GM21528 (cell line): Measurements from ENCODE around the gene PINLYP.
"Not testable (repeated sequence)": the region's sequence is repeated elsewhere in the genome, so short reads cannot be mapped to it uniquely, and the experiment has no call there.

Experiments used
- ATAC-seq: cut with Tn5 transposase; IDR thresholded peaks from one replicate; pipeline ENCODE4 v1.9.1; 2021; ENCODE audit warnings: mild to moderate bottlenecking, moderate library complexity; ENCODE audit not compliant: unreplicated experiment, low FRiP score

PINLYP gene

GRCh38 chr19:43575955-43576878, 616 bp downstream of the PINLYP start:
- ATAC-seq, result no peak

DNA sequence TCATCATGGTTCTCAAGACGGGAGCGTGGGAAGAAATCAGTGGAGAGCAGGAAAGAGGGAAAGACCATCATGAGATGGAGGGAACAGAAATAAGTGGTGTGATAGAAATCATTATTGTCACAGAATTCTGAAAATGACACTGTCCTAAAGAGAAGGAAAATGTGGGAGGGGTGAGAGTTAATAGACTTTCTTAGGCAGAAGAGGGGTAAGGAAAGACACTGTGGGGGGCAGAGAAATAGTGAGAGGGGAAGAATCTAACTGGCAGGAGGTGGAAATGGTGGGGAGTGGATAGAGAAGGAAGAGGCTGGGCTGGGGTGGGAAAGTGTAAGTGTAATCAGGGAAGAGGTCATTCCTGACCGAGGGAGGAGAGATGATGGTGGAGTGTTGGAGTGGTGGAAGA, 3.2 kb downstream of the PINLYP start:
- ATAC-seq, result no peak

DNA sequence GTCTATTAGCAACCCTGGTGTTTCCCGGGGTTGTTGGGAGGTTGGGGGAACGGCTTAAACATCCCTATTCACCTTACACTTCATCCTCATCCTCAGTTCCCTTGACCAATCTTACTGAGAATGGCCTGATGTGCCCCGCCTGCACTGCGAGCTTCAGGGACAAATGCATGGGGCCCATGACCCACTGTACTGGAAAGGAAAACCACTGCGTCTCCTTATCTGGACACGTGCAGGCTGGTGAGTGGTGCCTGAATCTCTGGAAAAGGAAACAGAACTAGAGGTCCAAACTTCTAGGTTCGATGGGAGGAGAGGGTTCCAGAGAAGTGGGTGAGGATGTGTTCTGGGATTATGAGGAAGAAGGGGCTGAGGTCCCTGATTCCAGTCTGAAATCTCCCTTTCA, 5.9 kb downstream of the PINLYP start:
- ATAC-seq, result no peak

- no peak for ATAC-seq
Measured at GRCh38 chr19:43582495-43582894, 6.9 kb downstream of the PINLYP start.

- no peak for ATAC-seq
Measured at GRCh38 chr19:43584484-43584883, 8.9 kb downstream of the PINLYP start.

DNA sequence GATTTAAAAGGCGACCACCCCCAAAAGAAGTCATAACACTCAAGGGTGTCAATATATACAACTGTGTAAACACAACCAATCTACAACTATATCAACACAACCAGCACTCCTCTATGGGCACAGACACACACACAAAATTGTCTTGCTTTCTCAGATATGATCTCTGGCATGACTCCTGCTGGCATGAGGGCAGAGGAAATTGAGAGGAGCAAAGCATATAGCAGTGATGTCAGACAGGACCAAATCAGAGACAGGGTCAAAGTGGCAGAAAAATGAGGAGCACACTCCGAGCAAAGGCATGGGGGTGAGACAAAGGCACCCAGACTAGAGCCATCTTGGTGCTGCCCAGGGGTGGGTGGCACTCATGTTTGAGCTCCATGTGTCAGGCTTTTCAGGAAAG, 10.7 kb downstream of the PINLYP start:
- ATAC-seq, result no peak

DNA sequence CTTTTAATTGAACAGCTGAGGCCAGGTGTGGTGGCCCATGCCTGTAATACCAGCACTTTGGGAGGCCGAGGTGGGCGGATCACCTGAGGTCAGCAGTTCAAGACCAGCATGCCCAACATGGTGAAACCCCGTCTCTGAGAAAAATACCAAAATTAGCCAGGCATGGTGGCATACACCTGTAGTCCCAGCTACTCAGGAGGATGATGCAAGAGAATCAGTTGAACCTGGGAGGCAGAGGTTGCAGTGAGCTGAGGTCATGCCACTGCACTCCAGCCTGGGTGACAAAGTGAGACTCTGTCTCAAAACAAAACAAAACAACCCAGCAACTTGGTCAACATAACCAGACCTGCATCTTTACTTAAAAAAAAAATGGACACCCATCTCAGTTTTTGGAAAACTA, 11.4 kb downstream of the PINLYP start:
- not testable (repeated sequence) for ATAC-seq

GRCh38 chr19:43589277-43589676, 13.7 kb downstream of the PINLYP start:
- ATAC-seq, result no peak

DNA sequence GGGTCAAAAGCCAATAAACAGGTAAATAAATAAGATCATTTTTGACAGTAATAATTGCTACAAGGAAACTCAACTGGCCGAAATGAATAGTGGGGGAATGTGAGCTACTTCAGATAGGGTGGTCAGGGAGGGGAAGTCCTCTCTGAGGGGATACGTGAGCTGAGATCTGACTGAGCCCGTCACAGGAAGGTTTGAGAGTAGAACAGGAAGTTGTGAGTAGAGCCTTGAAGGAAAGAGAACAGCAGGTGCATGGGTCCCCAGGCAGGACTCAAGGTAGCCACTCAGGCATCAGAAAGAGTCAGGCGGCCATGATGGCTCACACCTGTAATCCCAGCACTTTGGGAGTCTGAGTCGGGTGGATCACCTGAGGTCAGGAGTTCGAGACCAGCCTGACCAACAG, 14.1 kb downstream of the PINLYP start:
- ATAC-seq, result no peak

DNA sequence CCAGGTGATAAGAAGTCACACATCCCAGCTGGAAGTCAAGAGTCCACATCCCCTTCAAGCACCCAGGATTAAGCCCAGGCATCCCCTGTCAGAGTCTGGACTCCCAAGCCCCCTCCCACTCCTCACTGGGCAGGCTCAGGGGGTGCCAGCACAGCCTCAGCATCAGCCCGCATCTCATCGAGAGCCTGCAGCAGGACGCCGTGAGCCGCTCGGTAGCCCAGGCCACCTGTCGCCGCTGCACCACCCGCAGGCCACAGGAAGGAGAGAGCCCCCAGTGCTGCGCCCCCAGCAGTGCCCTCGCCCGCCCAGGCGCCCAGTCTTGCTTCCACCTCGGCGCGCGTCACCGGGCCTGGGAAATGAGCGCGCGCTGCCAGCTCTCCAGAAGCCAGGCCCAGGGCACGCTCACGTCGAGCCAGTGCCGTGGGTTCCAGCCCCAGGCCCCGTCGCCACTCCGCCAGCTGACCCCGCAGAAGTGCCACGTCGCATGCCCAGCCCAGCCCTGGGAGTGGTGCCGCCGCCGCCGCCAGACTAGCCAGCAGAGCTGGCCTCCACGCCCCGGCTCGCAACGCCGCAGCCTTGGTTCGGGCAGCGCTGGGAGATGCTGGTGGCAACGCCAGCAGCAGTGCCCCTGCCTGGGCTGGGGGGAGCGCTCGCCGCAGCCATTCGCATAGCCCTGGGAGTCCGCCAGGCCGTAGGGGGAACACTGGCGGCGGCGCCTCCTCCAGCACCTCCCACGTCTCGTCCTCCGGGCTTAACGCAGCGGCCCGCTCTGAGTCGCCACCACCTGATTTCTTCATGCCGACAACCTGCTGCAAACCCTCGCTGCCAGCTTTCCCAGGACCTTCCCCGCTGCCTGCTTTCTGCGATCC, 16.5 kb downstream of the PINLYP start:
- no peak for ATAC-seq

DNA sequence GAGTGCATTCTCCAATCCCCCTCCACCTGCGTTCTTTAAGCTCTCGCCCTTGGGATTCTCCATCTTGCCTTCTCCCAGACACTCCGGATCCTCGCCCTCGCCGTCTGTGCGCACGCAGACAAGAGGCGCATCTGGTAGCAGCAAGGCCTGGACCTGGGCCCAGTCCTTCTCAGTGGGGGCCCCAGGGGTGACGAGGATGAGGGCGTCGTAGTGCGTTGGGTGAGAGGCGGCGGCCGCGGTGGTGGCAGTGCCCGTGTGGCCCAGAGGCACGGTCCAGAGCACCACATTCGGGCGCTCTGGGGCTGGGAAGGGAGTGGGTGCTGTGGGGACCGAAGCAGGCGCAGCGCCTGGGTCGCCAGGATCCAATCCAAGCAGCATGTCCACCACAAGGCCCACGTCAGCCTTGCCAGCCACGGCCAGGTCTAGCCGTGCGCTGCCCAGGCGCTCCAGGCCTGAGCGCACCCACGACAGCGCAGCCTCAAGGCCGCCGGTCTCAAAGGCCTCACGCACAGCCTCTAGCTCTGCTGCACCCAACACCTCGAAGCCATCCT, 17.3 kb downstream of the PINLYP start:
- no peak for ATAC-seq

- ATAC-seq, result no peak
Measured at GRCh38 chr19:43594081-43594697, 18.6 kb downstream of the PINLYP start.

GRCh38 chr19:43594710-43595604, 19.4 kb downstream of the PINLYP start:
- ATAC-seq, result no peak

DNA sequence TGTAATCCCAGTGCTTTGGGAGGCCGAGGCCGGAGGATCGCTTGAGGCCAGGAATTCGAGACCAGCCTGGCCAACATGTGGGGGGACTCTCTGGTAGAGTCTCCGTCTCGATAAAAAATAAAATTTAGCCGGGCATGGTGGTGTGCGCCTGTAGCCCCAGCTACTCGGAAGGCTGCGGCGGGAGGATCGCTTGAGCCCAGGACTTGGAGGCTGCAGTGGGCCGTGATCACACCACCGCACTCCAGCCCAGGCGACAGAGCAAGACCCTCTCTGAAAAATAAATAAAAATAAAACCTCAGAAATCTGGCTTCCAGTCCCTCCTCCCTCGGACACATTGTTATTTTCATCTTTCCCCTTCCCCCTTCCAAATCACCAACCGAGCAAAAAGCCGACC, 20.0 kb downstream of the PINLYP start:
- peak; percentile 3 for ATAC-seq

DNA sequence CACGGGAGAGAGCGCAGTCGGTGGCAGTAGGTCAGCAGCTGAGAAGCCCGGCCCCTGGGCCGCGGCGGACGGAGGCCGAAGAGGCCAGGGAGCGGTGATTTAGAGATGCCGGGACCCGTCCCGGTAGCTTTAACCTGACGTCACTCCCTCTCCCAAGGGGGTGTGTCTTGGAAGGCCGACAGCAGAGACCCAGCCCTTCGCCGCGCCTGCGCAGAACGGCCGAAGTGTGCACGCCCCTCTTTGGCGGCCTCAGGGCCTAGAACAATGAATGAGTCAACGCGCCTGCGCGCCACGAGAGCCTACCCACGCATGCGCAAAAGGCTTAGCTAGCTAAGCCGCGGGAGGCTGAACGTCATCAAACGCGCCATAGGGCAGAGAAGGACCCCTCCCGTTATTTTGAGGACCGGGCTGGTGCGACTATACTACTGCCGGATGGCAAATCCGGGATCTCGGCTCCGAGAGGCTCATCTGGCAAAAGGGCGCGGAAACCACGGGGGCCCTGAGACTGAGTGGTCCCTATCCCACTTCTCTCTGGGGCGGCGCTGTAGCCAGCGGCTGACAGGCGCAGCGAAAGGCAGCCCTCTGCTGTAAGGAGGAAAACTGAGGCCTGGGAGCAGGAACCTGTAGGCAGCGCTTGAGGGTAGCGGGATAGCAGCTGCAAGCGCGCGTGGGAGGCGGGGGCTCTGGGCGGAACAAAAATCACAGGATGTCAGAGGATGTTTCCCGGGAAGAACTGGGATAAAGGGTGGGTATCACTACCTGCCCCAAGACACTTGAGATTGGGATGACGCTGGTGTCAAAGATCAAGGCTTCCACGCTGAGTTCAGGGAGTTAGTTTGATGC, 20.6 kb downstream of the PINLYP start, which contains the start of the genes IRGQ and ZNF576:
IRGQ (minus strand) TSS at position 136 of the 843 bp plus-strand sequence. CDS start 796 bp downstream, outside the sequence.
ZNF576 (plus strand) TSS at position 597 of the 843 bp plus-strand sequence. CDS start 514 bp downstream, outside the sequence.
- ATAC-seq, result peak; percentile 79

DNA sequence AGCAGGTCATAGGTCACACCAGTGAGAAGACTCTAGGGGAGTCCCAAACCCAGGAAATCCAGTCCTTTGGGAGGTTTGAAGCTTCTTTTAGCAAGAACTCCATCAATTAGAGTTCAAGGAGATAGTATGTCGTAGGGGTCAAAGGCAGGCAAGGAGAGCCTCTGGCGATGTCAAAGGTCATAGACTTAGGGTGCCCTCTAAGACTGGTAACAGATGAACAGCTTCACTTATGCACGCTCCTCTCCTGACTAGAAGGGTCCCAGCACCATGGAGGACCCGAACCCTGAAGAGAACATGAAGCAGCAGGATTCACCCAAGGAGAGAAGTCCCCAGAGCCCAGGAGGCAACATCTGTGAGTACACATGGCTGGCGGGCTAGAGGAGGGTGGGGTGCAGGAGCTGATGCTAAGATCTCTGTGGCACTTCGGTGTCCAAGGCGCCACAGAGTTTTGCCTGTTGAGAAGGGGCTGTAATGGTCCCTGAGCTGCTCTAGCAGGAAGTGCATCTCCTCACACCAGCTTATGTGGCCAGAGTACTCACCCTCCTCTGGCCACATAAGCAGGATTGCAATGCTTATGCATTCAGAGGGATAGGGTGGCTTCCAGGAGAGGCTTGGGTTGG, 21.4 kb downstream of the PINLYP start:
- ATAC-seq, result peak; percentile 5

- no peak for ATAC-seq
Measured at GRCh38 chr19:43597876-43598275, 22.3 kb downstream of the PINLYP start.
